ENCODE measurements around the gene FBXO9.

The FBXO9 gene

DNA sequence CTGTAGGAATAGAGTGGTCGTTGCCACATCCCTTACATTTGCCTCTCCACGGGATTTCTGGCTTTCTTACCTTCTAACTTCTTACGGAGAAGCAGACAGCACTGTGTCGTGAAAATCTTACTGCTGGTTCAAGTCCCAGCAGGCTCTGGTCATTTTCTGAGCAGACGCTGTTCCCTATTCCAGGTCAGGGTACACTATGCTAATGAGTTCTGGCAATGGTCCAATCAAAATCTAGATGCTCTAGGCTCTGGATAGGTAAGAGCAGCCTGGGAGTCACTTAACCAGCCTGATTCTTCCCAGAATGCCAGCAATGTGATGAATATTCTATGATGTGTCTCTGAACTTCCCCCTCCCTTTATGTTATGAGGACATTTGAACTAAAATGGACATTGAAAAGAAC lies 83.5 kb downstream of the FBXO9 start, which contains the start of gene GCM1:
TSS of gene GCM1 (minus strand) at position 158 of the 400 bp plus-strand sequence. CDS start 3,209 bp downstream, outside the sequence.
- H3K4me3 ChIP-seq (ENCODE audit: low read depth, low read length) = no peak within 1 kb of the TSS
- DNase-seq (ENCODE audit: low read depth) = no peak
- in situ Hi-C loops (cut with HindIII; ENCODE audit: low sequenced_read_pairs) = no loop called here
- TF ChIP-seq, protein P1, sequence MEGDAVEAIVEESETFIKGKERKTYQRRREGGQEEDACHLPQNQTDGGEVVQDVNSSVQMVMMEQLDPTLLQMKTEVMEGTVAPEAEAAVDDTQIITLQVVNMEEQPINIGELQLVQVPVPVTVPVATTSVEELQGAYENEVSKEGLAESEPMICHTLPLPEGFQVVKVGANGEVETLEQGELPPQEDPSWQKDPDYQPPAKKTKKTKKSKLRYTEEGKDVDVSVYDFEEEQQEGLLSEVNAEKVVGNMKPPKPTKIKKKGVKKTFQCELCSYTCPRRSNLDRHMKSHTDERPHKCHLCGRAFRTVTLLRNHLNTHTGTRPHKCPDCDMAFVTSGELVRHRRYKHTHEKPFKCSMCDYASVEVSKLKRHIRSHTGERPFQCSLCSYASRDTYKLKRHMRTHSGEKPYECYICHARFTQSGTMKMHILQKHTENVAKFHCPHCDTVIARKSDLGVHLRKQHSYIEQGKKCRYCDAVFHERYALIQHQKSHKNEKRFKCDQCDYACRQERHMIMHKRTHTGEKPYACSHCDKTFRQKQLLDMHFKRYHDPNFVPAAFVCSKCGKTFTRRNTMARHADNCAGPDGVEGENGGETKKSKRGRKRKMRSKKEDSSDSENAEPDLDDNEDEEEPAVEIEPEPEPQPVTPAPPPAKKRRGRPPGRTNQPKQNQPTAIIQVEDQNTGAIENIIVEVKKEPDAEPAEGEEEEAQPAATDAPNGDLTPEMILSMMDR (IDR thresholded peaks at IDR 0.05; ENCODE audit: low read depth, low read length, missing control alignments) = no peak
